KBM-7 (cell line): ENCODE measurements around the gene AMOTL1.
"Not testable (repeated sequence)": the region's sequence is repeated elsewhere in the genome, so short reads cannot be mapped to it uniquely, and the experiment has no call there.

ENCODE experiments used
- DNase-seq: peaks from one replicate; pipeline ENCODE4 v3.0.0-alpha.2; 2015
- in situ Hi-C: fragments of 300-500 bp; cut with MboI; formaldehyde crosslinking; loops from 2 replicates; pipeline ENCODE4 v1.14.3; 2020; ENCODE audit warnings: low sequenced_read_pairs, low pct_unique_long_range_greater_than_20kb, mixed read lengths

The AMOTL1 gene

DNA sequence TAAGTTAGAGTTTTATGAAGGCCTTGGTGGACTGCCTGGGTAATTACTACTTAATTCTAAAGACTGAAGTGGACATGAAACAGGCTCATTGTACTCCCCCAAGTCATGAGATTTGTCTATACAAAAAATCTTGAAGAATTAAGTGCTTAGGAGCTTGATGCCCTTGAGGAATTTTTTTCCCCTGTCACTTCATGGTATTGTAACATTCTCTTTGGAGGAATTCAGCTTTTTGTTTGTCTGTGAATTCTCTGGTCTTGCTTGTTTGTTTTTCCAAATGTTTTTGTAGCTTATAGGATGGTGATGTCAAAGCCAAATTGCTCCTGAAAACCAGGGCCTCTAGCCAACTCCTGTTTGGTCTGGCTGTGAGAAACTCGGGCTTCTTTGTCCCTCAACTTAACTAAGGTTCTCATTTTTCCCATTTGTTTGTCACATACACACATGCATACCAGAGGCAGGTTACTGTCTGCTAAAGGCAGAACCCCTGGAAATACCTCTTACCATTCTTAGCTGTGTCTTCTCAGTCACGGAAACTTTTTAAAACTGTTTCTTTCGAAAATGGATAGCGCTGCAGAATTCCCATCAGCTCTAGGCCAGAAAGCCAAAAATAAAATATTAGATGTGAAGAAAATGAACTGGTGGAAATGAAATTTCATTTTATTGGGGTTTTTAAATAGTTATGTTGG lies 66.9 kb downstream of the AMOTL1 start:
- no peak for DNase-seq
- in situ Hi-C loops: no loop called here

DNA sequence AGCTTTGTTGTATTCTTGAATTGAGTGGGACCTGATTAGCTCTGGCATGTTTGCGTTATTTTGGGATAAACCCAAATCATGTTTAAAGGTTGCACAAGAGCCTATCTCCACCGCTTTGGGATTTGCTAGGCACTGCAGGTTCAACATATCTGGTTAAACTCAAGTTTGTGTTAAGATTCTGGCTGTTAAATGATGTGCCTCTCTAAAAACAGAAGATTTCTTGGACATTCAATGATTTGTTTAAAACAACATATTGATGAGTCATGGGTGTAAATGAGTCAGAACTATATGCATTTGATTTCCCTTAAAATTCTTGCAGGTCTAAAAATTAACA lies 67.4 kb downstream of the AMOTL1 start:
- in situ Hi-C loops: no loop called here
- no peak for DNase-seq

DNA sequence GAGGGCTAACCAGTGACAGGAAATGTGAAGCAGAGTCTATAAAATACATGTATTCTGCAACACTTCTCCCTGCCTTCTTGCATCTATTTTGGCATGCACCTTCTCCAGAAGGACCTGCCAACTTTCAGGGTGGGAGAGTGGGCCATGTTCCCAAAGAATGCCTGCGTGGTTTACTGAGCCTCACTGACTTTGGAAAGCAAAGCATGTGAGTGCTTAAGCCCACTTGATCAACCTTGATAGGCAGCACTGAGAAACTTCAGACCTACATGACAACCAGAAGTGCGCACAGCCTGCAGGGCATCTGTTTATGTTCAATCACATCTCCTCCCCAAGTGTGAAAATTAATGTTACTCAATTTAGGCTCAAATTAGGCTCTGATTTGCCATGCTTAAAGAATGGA lies 69.2 kb downstream of the AMOTL1 start:
- in situ Hi-C loops: no loop called here
- DNase-seq: no peak

DNA sequence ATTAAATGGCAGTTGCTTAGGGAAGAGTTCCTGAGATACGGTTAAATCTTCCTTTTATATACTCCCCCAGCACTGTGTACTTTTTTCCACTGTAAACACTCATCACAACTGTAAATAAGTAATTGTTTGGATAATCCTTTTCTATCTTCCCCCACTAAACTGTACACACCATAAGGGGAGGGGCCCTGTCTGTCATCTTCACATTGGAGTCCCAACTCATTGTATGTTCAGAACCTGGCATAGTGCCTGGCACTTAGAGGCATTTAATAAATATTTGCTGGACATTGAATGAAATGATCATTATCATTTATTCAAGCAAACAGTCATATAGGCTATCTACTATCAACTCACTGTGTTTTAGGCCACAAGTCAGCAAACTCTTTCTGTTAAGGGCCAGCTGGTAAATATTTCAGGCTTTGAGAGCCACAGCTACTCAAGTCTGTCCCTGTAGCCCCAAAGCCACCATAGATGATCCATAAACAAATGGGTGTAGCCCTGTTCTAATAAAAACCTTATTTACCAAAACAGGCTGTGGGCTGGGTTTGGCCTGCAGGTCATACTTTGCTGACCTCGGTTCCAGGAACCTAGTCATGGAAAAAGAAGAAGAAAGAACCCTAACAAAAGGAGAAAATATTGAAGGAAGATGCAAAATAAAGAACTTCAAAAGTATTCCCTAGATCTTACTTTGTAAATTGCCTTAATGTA lies 70.0 kb downstream of the AMOTL1 start:
- in situ Hi-C loops: no loop called here

DNA sequence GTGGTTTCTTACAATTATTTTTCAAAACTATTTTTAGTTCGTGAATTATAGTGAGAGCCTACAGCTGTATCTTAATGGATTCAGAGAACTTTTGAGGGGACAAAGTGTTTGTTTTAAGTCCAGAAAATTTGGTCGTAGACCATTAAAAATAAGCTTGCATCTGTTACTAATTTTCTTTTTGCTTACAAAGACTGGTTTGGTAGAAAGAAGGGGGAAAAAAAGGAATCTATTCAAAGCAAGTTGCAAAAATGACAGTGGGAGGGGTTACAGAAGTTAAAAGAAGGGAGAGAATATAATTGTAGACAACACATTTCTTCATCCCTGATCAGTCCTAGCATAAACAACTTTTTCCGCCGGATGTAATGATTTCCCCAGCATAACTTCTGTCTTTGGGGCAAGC lies 72.1 kb downstream of the AMOTL1 start:
- in situ Hi-C loops: no loop called here
- DNase-seq: no peak

More for the DNA sequence above, 70.0 kb downstream of the AMOTL1 start:
- no peak for DNase-seq

DNA sequence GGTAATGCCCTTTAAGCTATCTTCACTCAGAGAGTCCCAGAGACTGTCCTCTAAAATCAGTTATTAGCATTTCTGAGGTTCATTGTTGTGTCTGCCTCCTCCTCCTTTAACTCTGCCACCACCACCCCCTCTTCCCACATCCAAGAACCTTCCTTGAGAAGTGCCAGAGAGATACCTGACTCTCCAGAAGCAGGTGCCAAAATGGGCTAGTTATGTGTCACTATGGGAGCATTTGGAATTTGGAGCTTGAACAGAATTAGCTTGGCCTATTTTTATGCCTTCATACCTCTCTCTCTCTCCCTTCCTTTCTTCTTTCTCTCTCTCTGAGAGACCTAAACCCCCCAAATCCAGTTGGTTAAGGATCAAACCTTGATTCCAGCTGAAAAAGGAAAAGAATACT lies 75.9 kb downstream of the AMOTL1 start:
- DNase-seq: no peak
- in situ Hi-C loops: no loop called here

DNA sequence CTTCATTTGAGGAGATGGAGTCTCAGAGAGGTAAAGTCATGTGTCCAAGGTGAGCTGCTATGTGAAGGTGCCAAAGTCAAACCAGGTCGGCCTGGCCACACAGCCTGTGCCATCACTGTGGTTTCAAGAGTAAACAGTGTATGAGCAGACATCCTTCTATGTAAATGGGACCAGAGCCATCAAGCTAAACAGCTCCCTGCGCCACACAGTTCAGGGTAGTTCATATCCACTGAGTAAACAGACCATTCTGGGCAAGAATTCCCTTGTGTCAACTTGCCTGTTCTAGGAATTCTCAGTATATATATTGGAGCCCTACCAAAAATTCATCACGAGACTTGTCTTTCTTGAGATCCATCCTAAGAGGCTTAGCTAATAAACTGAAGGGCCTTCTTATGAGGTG lies 77.5 kb downstream of the AMOTL1 start:
- in situ Hi-C loops: no loop called here

DNA sequence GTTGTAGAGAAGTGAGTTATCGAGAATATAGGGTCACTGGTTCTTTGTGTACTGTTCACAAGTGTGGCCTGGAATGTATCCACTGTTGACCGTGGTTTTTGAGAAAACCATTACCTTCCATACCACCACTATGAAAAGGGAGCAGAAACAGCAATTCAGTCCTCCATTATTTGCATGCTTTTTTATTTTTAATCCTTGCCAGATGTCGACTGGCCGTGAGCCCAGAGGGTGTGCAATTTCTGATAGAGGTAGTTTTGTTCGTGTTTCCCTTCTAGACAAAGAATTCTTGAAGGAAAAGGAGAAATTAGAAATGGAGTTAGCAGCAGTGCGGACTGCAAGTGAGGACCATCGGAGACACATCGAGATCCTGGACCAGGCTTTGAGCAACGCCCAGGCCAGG lies 81.7 kb downstream of the AMOTL1 start:
- no peak for DNase-seq
- in situ Hi-C loops: no loop called here

More for the DNA sequence above, 77.5 kb downstream of the AMOTL1 start:
- no peak for DNase-seq

DNA sequence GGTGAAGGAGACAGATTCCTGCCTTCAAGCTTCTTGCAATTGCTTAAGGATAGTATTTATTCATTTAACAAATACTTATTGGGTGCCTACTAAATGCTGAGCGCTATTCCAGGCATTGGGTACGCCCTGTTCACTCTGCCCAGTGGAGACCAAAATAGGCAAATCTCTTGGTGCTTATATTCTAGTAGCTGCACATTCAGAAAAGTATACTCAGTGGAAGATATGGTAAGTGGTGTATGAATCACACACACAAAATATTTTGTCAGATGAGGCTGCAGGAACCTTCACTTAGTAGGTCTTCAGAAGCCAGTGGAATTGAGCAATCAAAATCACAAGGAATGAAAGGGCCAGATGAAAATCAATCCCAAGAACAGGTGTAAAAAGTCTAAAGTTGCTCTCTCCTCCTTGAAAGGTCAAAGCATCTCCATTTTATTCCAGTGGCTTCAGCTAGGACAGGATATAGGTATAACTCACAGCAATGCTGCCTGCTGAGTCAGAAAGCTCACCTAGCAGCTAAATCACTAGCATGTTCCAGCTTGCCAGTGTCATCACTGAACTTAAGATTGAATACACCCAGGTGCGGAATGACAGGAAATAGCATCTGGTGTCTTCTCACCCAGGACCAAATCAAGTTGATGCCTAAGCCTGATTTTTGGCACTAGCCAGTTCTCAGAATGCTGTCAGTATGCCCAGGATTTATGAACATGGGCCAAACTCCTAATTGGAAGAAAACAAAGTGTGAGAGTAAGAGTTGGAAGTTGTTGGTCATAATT lies 83.9 kb downstream of the AMOTL1 start:
- in situ Hi-C loops: no loop called here
- no peak for DNase-seq

DNA sequence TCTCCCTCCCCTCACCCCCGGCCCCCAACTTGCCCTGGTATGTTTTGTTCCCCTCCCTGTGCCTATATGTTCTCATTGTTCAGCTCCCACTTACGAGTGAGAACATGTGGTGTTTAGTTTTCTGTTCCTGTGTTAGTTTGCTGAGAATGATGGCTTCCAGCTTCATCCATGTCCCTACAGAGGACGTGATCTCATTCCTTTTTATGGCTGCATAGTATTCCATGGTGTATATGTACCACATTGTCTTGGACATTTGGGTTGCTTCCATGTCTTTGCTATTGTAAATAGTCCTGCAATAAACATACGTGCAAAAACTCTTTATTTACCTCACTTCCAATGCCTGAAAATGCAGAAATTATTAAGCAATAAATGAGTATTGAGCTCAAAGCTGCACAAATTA lies 85.1 kb downstream of the AMOTL1 start:
- in situ Hi-C loops, DNase-seq: not testable (repeated sequence)

DNA sequence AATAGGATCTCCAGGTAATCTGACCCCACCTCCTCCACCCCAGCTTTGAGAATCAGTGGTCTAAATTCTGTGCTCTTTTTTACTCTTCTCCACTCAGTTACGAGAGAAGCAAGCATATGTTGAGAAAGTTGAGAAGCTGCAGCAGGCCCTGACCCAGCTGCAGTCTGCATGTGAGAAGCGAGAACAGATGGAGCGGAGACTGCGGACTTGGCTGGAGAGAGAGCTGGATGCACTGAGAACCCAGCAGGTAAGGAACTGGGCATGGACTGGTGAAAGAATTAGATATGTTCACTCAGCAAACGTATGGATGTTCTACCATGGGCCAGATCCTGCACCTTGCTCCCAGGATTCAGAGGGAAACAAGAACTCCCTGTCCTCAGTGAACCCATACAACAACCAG lies 85.7 kb downstream of the AMOTL1 start:
- in situ Hi-C loops: no loop called here
- DNase-seq: no peak

DNA sequence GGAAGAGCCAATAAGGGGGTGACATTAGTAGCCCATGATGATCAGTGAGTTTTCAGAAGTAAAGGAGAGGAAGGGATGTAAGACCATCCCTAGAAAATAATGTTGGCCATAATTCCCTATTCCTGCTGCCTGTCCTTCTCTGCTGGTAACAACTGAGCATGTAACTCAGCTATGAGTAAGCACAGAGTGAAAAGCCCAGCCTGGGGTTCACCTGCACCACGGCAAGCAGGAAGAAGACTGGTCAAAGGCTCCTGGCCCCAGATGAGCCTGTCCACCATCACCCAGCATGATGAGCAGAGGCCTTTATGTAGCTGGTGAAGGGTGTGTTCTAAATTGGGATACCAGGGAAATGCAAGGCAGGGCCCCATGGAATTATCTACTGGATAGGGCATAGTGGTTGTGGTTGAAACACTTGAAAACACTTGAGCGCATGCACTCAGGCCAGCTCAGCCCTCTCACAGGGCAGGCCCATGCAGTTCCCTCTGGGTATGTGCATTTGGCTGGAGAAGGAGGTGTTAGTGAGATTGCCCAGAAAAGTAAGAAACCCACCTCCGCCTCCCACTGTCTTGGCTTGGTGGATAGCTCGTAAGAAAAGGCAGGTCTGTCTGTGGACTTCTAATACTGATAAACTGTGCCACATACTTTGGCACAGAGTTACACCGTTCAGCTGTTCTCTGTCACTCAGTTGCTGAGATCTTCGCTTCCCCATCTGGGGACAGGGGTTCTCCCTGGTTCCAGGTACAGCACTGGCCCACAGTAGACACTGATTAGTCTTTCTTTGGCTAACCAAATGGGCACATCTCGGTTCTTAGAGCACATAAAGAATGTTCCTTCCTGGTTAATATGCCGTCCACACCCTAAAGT lies 86.8 kb downstream of the AMOTL1 start:
- no peak for DNase-seq
- in situ Hi-C loops: no loop called here

DNA sequence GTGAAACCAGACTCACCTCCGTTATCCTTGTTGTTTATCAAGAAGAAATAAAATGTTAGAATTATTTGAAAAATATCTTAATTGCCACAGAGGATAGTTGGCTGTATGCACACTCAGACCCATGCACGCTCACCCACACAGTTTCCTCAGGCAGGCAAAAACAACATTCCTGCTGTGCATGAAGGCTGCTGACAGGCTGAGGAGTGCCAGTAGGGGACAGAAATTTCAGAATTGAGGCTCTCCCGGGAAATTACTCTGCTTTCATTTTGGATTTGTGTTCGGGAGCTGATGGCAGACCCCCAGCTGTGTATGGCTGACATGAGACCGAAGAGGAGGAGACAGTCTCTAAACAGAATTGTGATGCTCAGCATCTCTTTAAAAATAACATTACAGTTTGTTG lies 87.5 kb downstream of the AMOTL1 start:
- no peak for DNase-seq
- in situ Hi-C loops: no loop called here

DNA sequence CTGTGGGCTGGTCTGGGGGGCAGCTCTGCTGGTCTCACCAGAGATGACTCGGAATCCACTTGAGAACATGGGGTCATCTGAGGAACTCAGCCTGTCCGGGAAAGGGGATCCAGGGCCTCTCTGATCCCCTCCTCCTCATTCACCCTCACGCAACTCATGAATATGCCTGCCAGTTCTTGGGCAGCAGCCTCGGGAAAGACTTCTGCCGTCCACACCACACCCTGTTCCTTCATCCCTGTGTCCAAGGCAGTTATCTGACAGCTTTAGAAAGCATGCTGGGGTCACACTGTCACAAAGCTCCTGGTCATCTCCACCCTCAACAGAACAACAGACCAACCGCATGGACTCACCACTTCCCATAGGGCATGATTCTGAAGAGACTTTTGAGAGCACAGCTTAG lies 88.3 kb downstream of the AMOTL1 start:
- DNase-seq: no peak
- in situ Hi-C loops: no loop called here

DNA sequence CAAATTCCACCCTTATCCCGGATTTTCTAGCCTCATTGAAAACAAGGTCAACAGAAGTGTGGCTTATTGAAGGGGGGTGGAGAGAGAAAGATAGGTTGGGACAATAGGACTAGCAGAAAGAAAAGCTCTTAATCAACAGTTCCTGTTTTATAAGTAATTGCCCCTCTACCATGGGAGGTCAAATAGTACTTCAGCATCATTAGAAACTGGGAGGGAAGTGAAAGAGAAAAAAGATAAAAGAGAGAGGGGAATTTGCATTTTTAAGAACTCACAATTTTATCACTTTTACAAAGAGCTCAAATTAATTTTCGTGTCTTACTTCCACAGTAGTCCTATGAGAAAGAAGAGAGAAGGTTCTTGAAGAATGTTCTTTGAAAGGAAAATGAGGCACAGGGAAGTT lies 89.2 kb downstream of the AMOTL1 start:
- in situ Hi-C loops: no loop called here
- no peak for DNase-seq

DNA sequence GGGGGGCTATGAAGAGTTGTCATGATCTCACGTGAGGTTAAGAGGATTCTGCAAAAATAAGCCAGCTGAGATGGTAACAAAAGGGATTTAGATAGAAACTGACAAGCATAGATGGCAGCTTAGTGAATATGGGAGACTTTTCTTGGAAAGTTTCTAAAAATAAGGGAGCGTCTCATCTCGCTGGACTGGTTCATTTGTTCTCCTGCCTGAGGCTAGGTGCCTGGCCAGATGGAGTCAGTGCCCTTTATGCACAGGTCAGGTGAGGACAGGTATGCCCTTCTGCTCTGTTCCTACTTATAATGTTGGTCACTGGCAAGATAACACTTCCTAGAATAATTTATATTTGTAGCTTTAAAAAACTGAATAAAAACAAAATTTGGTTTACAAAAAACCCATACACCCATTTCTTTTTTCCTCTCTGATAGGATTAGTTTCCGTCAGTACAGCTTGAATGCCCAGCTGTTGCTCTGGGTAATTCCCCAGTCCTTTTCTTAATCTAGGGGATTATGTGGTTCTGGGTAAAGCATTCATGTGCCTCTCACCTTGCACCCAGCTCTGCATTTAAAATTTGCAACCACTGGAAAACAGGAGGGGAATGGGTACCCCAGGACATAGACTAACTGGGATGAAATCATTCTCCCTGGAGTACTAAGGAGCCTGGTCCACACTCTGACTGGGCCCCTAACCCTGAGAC lies 90.0 kb downstream of the AMOTL1 start:
- DNase-seq: no peak
- in situ Hi-C loops: no loop called here

DNA sequence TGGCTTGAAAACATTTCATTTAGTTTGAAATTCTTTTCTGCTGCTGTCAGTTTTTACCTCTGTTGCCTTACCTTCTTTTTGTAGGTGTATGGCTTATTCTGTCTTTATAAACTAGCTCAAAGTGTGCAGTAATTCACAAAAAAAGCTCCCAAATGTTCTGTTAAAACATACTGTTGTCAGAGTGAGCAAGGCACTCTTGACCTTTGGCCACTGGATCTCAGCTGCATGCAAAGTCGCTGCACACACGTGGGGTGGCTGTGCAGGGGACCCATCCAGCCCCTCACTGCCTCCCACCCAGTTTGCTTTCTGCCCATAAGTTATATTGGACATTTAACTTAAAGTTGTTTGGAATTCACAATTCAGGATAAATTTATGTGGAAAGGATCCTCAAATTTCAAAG lies 92.2 kb downstream of the AMOTL1 start:
- in situ Hi-C loops: no loop called here
- DNase-seq: no peak

DNA sequence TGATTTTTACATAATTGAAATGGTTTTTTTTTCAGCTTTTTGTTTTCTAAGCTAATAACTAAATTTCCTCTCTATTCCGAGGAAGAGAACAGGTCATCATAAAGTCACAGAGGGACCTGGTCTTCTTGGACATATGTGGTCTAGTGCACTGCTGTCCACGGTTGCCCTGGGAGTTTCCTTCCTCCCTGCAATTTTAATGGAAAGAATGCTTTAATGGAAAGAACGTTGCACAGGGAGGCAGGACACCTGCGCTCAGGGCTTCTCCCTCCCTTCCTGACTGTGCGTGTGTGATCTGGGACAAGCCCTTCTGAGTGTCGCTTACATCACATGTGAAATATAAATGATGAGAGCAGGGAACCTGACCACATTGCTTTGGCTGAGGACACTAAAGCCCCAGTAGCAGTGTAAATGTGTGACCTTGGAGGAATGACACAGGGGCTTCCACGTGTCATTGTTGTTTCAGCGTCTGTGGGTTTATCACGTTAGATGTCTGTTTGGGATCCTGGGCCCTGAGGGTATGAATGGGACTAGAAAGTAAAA lies 93.2 kb downstream of the AMOTL1 start:
- in situ Hi-C loops: no loop called here
- no peak for DNase-seq
